ENCODE measurements around the gene GATAD2A.

The GATAD2A gene

DNA sequence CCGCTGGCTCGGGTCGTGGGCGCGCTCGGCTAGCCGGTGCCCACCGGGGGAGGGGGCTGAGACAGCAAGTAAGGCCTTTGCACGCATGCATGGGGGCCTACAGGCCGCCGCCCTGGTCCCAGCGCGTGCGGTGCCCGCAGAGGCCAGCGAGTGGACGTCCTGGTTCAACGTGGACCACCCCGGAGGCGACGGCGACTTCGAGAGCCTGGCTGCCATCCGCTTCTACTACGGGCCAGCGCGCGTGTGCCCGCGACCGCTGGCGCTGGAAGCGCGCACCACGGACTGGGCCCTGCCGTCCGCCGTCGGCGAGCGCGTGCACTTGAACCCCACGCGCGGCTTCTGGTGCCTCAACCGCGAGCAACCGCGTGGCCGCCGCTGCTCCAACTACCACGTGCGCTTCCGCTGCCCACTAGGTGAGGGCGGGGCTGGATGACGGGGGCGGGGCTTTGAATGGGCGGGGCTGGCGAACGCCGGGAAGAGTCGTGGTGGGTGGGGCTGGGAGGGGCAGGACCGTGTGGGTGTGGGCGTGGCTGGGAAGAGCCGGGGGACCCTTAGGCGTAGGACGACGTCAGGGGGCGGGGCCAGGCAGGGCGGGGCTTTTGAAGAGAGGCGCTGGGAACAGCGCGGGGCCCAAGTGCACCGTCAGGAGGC, 134.7 kb downstream of the GATAD2A start:
- no peak overlapping the region for H3K4me3 ChIP-seq (replicated peaks; ENCODE audit: low read depth, low read length)
- DNase-seq (ENCODE audit: low read depth), result peak; percentile 61
- TF ChIP-seq CTCF (IDR thresholded peaks at IDR 0.05; ENCODE audit: low read length, missing control alignments), result no peak

GRCh38 chr19:19540715-19541515, 135.4 kb downstream of the GATAD2A start:
- no peak overlapping the region for H3K4me3 ChIP-seq (replicated peaks; ENCODE audit: low read depth, low read length)
- DNase-seq (ENCODE audit: low read depth), result peak; percentile 23
- no peak for TF ChIP-seq CTCF (IDR thresholded peaks at IDR 0.05; ENCODE audit: low read length, missing control alignments)

DNA sequence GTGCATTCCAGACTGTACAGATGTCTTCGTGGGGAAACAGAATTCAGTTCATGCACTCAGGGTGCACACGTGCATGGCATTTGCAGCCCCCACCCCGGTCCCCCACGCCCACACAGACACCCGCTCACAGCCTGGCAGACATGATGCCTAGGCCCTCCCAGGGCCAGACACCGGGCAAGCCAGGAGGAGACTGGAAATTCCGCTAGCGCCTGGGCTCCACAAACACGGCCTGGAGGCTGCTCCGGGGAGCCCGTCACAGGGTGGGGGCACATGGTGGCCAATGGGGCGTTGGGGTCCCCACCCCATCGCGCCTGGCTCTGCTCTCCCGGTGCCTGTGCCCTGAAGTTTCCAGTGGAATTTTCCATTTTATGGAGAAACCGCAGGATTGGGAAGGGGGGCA, 136.1 kb downstream of the GATAD2A start:
- TF ChIP-seq CTCF (IDR thresholded peaks at IDR 0.05; ENCODE audit: low read length, missing control alignments), result no peak
- H3K4me3 ChIP-seq (replicated peaks; ENCODE audit: low read depth, low read length), result no peak overlapping the region
- DNase-seq (ENCODE audit: low read depth), result no peak

DNA sequence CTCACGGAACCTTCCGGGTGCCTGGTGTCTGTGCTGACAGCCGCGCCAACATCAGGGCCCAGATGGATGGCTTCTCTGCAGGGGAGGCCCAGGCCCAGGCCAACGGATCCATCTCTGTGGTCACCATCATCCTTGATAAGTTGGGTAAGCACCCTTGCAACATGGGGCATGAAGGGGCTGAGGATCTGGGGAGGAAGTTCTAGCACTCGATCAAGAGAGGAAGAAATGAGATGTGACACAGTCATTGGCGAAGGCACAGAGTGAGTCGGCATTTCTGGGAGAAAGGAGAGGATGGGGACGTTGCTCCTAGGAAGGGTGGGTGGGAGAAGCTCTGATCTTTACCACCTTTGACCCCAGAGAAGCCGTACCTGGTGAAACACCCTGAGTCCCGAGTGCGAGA, 137.0 kb downstream of the GATAD2A start:
- H3K4me3 ChIP-seq (replicated peaks; ENCODE audit: low read depth, low read length), result no peak overlapping the region
- TF ChIP-seq CTCF (IDR thresholded peaks at IDR 0.05; ENCODE audit: low read length, missing control alignments), result no peak
- DNase-seq (ENCODE audit: low read depth), result no peak

DNA sequence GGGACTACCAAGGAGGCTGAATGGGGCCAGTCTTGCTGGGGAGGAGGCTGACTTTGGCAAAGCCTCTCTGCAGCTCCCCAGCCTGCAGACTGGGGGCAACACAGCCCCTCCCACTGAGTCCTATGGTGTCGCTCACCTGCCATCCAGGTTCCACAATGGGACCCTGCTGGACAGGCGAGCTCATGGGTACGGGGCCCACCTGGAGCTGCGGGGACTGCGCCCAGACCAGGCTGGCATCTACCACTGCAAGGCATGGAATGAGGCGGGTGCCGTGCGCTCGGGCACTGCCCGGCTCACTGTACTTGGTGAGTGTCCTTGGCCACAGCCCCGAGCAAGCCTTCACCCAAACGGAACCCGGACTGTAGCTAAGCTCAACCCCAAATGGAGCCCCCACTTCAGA, 137.6 kb downstream of the GATAD2A start:
- H3K4me3 ChIP-seq (replicated peaks; ENCODE audit: low read depth, low read length), result no peak overlapping the region
- no peak for DNase-seq (ENCODE audit: low read depth)
- no peak for TF ChIP-seq CTCF (IDR thresholded peaks at IDR 0.05; ENCODE audit: low read length, missing control alignments)

- no peak for TF ChIP-seq CTCF (IDR thresholded peaks at IDR 0.05; ENCODE audit: low read length, missing control alignments)
- H3K4me3 ChIP-seq (replicated peaks; ENCODE audit: low read depth, low read length), result no peak overlapping the region
- no peak for DNase-seq (ENCODE audit: low read depth)
These were observed 138.2 kb downstream of the GATAD2A start for GRCh38 chr19:19543640-19544039.

All from fibroblast of pulmonary artery (primary cell).